Measurements from ENCODE around the gene UROC1.

UROC1 gene

GRCh38 chr3:126477061-126477380, 40.6 kb downstream of the UROC1 start:
- DNase-seq, result no peak

DNA sequence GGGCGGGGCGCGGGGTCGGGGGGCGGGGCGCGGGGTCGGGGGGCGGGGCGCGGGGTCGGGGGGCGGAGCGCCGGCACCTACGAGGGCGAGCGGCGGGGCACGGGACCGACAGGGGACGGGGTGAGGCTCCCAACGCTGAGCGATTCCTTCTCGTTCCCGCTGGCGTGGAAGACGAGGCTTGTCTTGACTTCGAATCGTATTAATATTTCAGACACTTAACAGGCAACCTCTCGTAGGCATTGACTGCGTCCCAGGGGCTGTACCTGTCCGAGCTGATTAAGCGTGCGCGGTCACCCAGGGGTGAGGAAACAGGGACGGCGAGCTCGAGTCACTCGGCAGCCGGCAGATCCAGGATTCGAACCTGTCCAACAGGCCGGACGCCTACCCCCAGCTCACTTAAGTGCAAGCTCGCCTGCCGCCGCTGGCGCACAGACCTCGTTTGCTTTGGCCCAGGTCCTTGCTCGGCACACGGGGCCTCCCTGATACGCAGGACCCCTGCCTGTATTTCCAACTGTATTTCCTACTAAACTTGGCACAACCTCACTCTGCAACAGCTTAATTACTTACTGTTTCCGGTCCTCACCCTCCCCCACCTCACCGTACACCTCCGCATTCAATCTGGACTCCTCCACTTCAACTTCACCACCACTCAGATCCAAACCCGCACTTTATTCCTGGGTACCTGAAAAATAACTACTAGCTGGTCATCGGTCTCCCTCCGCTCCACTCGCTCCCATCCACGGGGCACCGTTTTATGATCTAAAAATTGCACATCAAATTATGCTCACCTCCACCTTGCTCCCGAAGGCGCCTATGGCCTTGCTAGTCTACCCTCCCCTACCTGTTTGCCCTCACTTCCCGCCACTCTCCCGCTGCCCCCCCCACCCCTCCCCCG, 41.2 kb downstream of the UROC1 start:
- DNase-seq, result no peak

DNA sequence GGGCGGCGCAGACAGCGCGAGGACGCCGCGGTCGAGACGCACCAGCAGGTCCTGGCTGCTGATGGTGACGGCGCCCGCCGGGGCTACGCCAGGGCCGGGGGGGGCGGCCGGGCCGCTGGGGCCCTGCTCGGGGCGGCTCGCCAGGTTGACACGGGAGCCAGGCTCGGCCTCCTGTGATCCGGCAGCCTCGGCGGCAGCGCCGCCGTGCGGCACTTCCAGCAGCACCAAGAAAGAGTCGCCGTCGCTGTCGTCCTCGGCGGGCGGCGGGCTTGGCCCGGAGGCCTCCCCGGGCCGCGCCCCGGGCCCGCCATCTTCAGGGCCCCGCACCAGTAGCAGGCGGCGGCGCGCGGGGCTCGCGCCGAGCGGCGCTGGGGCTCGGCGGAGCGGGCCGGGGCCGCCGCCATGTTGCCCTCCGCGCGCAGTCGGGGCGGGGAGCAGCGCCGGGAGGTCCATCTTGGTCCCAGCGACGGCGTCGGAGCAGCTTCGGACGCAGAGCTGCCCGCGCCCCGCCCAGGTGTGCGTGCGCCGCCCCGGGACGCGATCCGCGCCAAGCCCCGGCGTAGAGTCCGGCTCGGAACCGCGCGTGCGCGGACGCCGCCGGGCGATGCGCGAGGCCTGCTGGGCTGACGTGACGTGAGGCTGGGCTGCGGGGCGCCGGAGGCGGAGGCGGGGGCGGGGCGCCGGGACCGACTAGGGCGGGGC, 42.0 kb downstream of the UROC1 start, which contains the start of gene ZXDC:
Gene ZXDC (minus strand): TSS at position 479 of the 702 bp plus-strand sequence. CDS start 26 bp downstream, at position 453.
- peak; percentile 96 for DNase-seq

GRCh38 chr3:126474498-126475412, 42.8 kb downstream of the UROC1 start:
- DNase-seq, result peak; percentile 79

DNA sequence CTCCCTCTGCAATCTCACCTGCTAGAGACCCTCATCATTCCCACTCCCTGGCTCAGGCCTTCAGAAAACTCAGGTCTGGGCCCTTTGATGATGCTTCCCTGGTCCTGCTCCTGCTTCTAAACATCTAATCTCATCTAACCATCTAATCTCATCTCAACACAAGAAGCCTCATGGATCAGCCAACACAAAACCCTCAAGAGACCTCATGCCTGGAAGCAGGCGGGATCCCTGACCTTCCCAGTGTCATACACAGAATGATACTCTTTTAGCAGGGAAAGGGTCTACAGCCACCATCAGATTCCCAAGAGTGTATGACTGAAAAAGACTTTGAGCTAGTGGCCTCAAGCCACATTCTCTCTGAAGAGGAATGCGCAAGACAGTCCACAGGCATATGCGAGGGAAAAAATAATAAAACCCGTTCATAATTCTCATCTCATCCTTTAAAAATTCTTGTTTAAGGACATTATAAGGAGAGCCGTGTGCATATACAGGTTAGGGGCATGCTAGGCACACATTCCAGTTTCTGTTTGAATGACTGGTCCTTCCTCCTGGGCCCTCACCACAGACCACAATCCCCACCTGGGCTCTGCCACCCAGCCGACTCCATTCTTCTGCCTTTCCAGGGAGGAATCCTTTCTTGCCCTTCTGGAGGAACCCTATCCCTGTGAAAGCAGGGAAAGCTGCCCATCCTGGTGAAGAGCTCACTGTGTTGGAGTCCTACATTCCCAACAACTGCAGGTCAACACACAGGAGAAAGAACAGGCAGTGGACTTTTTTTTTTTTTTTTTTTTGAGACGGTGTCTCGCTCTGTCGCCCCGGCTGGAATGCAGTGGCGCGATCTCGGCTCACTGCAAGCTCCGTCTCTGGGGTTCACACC, 44.0 kb downstream of the UROC1 start:
- no peak for DNase-seq

- peak; percentile 82 for DNase-seq
Measured at GRCh38 chr3:126472277-126473006, 45.1 kb downstream of the UROC1 start.

DNA sequence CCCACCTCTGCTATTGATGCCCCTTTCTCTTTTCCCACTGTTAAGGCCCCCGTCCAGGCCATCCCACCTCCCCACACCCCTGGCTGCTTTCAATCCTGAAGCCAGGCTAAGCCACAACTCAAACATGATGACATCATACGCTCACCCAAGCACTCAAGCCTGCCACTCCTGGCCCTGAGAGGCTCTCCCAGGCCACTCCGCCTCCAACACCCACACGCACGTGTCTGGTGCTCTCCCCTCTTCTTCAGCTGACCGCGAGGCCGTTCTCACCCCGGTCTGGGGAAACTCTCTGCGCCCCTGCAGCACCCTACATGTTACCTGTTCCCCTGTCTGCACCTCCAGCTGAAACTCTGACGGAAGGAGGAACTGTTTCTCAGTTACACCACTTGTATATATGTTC, 48.1 kb downstream of the UROC1 start:
- no peak for DNase-seq

- peak; percentile 48 for DNase-seq
Measured at GRCh38 chr3:126468028-126468891, 49.3 kb downstream of the UROC1 start.

DNA sequence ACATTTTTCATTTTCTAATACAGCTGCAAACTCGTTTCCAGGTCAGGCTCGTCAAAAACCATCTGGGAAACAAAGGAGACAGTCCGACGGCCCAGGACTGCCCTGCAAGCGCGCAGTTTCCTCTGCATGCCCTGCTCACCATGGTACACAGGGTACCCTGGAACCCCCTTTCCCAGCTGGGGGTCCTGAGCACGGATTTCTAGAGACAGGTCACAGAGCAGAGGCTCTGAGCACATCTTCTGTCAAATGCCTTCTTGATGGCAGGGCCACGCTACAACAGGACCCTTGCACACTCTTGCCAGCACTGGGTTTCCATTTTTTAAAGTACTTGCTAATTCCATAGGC, 50.0 kb downstream of the UROC1 start:
- DNase-seq, result no peak

GRCh38 chr3:126466886-126467610, 50.5 kb downstream of the UROC1 start:
- peak; percentile 41 for DNase-seq

DNA sequence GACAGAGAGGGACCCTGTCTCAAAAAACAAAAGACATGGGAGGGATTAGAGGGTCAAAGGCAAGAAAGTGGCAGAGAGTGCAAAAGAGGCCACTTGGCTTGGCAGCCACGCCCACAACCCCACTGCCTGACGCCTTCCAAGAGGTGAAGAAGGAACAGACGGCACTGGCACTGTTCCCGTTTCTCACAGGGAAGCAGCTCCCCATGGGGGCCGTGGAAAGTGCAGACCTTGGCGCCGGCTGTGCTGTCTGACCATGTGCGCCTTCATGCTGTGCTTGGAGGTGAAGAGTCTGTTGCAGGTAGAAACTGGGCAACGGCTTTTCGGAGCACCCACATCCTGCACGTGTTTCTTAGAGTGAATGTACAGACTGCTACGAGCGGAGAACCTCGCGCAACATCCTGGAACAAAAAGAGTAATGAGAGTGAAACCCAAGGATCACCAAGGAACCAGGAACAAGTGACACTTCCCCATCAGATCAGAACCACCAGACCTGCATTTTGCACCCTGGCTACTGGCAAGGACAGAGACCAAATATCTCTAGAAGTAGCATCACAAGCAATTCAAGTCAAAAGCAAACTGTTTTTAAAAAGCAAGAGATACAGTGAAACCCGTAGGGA, 51.5 kb downstream of the UROC1 start:
- DNase-seq, result peak; percentile 45

DNA sequence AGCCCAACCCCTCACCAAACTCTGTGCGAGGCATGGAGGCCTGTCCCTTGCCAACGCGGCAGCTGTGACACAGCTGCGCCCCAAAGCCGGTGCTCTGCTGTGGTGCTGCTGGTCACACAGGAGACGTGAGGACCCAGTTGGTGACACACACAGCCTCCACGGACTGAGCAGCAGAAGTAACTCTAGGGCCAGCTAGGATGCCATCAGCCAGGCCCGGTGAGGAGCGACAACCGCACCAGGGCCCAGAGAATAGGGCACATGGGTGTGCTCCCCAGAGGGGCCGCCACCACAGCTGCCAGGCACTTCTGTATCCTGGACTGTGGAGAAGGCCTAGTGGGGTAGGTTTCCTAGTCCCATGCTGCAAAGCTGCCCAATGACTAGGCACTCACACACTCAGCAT, 52.6 kb downstream of the UROC1 start:
- DNase-seq, result peak; percentile 43

DNA sequence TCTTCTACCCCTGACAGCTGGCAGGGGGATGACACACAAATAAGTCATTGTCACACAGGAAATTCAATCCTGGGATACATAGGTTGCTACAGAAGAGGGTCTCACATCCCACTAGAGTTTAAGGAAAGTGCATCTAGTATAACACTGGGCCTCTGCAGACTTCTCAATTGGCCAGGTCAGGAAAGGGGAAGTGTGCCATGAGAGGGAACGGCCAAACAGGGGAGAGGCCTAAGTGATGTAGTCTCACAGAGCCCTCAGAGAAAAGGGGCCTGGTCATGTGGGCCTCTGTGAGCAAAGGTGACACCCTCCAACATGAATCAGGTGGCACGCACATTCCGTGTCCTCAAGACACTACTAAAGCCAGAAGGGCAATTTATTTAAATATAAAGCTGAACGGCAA, 53.1 kb downstream of the UROC1 start:
- no peak for DNase-seq

DNA sequence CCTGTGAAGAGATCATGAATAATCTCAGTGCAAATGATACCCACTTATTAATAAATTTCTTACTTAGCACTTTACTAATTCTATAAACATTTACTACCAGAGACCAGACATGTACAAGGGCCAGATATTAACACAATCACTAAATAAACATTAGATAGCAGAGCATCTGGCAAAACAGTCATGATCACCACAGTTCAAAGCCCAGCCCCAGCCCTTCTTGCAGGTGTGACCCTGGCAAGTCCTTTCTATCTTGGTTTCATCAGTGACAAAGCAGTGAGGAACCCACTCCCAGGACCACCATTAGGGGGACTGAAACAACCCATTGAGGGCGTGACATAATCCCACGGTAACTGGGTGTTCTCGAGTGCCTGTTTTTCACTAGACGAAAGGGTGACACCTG, 53.5 kb downstream of the UROC1 start:
- DNase-seq, result peak; percentile 32

DNA sequence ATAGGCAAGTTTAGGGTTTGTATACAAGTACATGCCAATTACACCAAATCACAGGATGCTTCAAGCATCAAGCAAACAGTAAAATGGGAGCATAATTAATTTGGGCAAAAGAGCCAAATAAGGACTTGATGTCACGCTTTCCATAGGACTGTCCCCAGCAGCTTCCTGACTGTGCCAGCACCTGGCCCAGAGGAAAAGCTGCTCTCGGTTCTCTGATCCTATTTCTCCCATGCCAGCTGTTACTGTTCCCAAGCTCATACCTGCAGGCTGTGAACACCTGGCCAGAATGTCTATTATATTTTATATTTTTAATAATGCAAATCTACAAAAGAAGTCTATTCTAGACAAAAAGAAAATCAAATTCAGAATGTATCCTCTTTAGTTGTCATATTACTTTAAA, 54.1 kb downstream of the UROC1 start:
- DNase-seq, result no peak

DNA sequence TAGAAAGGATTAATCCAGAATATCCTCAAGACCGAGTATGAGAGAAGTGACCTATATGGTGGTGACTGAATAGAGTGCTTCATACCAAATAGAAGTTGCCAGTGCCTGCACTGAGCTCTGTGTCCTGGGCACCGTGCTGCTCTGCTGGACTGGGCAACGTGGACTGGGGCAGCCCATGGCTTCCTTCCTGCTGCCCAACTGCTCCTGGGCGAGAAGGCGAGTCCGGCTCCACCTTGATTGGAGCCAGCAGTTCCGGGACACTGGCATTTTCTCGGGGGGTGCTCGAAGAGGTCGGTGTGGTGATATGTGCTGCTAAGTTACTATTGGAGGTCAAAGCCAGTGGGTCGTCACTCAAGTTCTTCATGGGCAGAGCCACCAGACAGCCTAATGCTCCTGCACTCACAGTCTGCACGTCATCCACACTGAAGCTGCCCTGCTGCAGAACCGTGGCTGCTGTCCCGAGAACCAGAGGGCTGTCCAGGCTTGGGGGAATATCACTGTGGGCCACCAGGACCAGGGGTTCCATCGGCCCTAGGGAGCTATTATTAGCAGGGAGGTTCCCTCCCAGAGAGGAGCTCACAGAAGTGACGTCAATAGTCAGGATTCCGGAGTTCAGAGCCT, 56.0 kb downstream of the UROC1 start:
- DNase-seq, result peak; percentile 35

DNA sequence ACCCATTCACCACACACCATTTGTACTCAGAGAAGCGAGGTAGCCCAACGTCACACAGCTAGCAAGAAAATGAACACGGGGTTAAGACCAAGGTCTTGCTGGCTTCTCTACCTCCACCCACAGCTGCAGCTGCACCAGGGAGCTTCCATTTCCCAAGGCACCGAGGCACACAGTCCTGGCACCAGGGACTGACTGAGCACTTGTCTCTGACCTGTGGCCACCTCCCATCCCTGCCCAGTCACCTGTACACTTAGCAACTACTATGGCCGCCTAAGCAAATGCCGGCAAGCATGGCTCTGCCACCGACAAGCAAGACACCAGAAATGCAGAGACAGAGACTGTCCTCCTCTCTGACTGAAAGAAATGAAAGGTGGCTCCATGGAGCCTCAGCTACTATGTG, 57.2 kb downstream of the UROC1 start:
- no peak for DNase-seq

GRCh38 chr3:126459763-126460127, 57.8 kb downstream of the UROC1 start:
- DNase-seq, result peak; percentile 29

All from islet precursor cell (in vitro differentiated cells).